HepG2 (cell line): ENCODE data around the gene ABCC8. TPM values are rescaled to one million over a fixed set of nuclear protein-coding genes. Genes with fewer than 3 reads are reported as not detected.

Source experiments
- CBX2 ChIP-seq, 2 experiments: fragments of 200-600 bp in 1 of 2; sonication (generic); formaldehyde crosslinking in 1 of 2; IDR thresholded peaks; 2 replicates each; pipeline versions ENCODE4 v1.7.0 to v1.8.1; 2018 to 2022; ENCODE audit warnings: low read depth in 2 of 2, low read length in 1 of 2, mild to moderate bottlenecking in 1 of 2, missing genetic modification reagents in 1 of 2
- DBP ChIP-seq: sonication (generic); formaldehyde crosslinking; IDR thresholded peaks from 2 replicates; pipeline ENCODE4 v1.4.0; 2020; ENCODE audit warnings: missing genetic modification reagents; ENCODE audit errors: not compliant biosample characterization
- DNMT1 ChIP-seq: sonication (generic); formaldehyde crosslinking; IDR thresholded peaks from 2 replicates; pipeline ENCODE4 v1.5.1; 2020; ENCODE audit warnings: mild to moderate bottlenecking, missing genetic modification reagents
- DRAP1 ChIP-seq: IDR thresholded peaks from 2 replicates; pipeline ENCODE4 v1.6.1; 2016; ENCODE audit warnings: missing genetic modification reagents, missing compliant biosample characterization
- GTF3A ChIP-seq: sonication (generic); formaldehyde crosslinking; conservative IDR thresholded peaks from 2 replicates; pipeline ENCODE4 v1.4.0; 2020; ENCODE audit warnings: mild to moderate bottlenecking, missing genetic modification reagents
- HDAC2 ChIP-seq: sonication (generic); formaldehyde crosslinking; IDR thresholded peaks from 2 replicates; pipeline ENCODE4 v1.4.0; 2020; ENCODE audit warnings: missing genetic modification reagents
- JUN ChIP-seq: sonication (generic); formaldehyde crosslinking; IDR thresholded peaks from 2 replicates; pipeline ENCODE4 v1.4.0; 2020; ENCODE audit warnings: mild to moderate bottlenecking, missing genetic modification reagents
- KDM6A ChIP-seq: IDR thresholded peaks from 2 replicates; pipeline ENCODE4 v1.6.1; 2016; ENCODE audit warnings: low read depth
- KMT2B ChIP-seq: IDR thresholded peaks from 2 replicates; pipeline ENCODE4 v1.6.1; 2016; ENCODE audit warnings: missing genetic modification reagents, missing compliant biosample characterization
- MAX ChIP-seq: IDR thresholded peaks from 2 replicates; pipeline ENCODE4 v1.6.1; 2012; ENCODE audit warnings: inconsistent platforms
- SP5 ChIP-seq: IDR thresholded peaks from 2 replicates; pipeline ENCODE4 v1.6.1; 2016; ENCODE audit warnings: low read depth, borderline replicate concordance
- TFAP4 ChIP-seq: sonication (generic); IDR thresholded peaks from 2 replicates; pipeline ENCODE4 v1.6.1; 2016; ENCODE audit warnings: low read depth, borderline replicate concordance
- ZBTB4 ChIP-seq: sonication (generic); formaldehyde crosslinking; IDR thresholded peaks from 2 replicates; pipeline ENCODE4 v1.4.0; 2020; ENCODE audit warnings: missing genetic modification reagents, mild to moderate bottlenecking, borderline replicate concordance
- ZNF207 ChIP-seq: fragments of 450-650 bp; IDR thresholded peaks from 2 replicates; pipeline ENCODE4 v1.6.1; 2016; ENCODE audit warnings: antibody characterized with exemption, borderline replicate concordance
- ZNF282 ChIP-seq: fragments of 450-650 bp; IDR thresholded peaks from 2 replicates; pipeline ENCODE4 v1.6.1; 2018; ENCODE audit not compliant: partially characterized antibody
- ZNF30 ChIP-seq: sonication (generic); formaldehyde crosslinking; IDR thresholded peaks from 2 replicates; pipeline ENCODE4 v1.5.0; 2020; ENCODE audit warnings: mild to moderate bottlenecking, missing genetic modification reagents
- ZNF362 ChIP-seq: sonication (generic); formaldehyde crosslinking; IDR thresholded peaks from 2 replicates; pipeline ENCODE4 v1.4.0; 2020; ENCODE audit warnings: missing genetic modification reagents, mild to moderate bottlenecking, borderline replicate concordance
- ZNF564 ChIP-seq: sonication (generic); formaldehyde crosslinking; IDR thresholded peaks from 2 replicates; pipeline ENCODE4 v1.8.1; 2023; ENCODE audit warnings: mild to moderate bottlenecking, missing genetic modification reagents
- ZNF629 ChIP-seq: sonication (generic); formaldehyde crosslinking; conservative IDR thresholded peaks from 2 replicates; pipeline ENCODE4 v1.5.0; 2020; ENCODE audit warnings: missing genetic modification reagents
- ZNF761 ChIP-seq: sonication (generic); formaldehyde crosslinking; conservative IDR thresholded peaks from 2 replicates; pipeline ENCODE4 v1.4.0; 2020; ENCODE audit warnings: mild to moderate bottlenecking, missing genetic modification reagents
- ZNF772 ChIP-seq: sonication (generic); formaldehyde crosslinking; IDR thresholded peaks from 2 replicates; pipeline ENCODE4 v1.5.0; 2020; ENCODE audit warnings: mild to moderate bottlenecking, missing genetic modification reagents
- ZSCAN31 ChIP-seq: sonication (generic); formaldehyde crosslinking; IDR thresholded peaks from 2 replicates; pipeline ENCODE4 v1.5.0; 2020; ENCODE audit warnings: low read depth, mild to moderate bottlenecking, missing genetic modification reagents
- polyA plus RNA-seq, 8 experiments: library from polyadenylated mRNA; depleted of rRNA in 3 of 8; stranded (reverse) in 7 of 8; unstranded in 1 of 8; fragments of >200 nt; fragmentation: Illumina TruSeq in 4 of 8; extraction: Trizol in 4 of 8; gene quantifications; 2 replicates each; pipeline versions ENCODE4 v1.2.1 to v1.2.3, GENCODE V29; 2011 to 2016; ENCODE audit warnings: low read depth in 4 of 8, missing spikeins in 1 of 8, mixed read lengths in 1 of 8; ENCODE audit not compliant: insufficient read depth in 1 of 8
- total RNA-seq, 5 experiments: library from RNA; depleted of rRNA; stranded (reverse); fragments of >200 nt; fragmentation: Illumina TruSeq; extraction: Trizol; gene quantifications; 2 replicates each; pipeline ENCODE4 v1.2.3, GENCODE V29; 2016; ENCODE audit warnings: low read depth in 1 of 5

ABCC8 gene
- total and polyA plus RNA-seq, 2 of the 13 experiments (the other 11 are each of a cell fraction or from before 2014, with no cell fraction given): not detected

GRCh38 chr11:17351510-17352176, 125.0 kb downstream of the ABCC8 start, which contains the start of gene NCR3LG1 (continued):
- TF ChIP-seq ZNF30 (CRISPR knock-in tag) (no peak), CBX2 (IDR thresholded peaks at IDR 0.05; ENCODE audit: low read depth, low read length) (no peak), CBX2 (CRISPR knock-in tag; IDR thresholded peaks at IDR 0.05; ENCODE audit: low read depth) (0 out of 2 replicates have a peak, but pooled peaks have one; percentile 73), DNMT1 (no peak), TFAP4 (no peak), KMT2B (peak; percentile 63), ZNF629 (CRISPR knock-in tag) (no peak), JUN (CRISPR knock-in tag) (no peak), ZNF282 (no peak), ZBTB4 (CRISPR knock-in tag) (no peak), MAX (peak; percentile 92), KDM6A (0 out of 2 replicates have a peak, but pooled peaks have one; percentile 19), ZNF564 (CRISPR knock-in tag) (peak; percentile 62; the same call in 1 of the 2 replicates), ZSCAN31 (CRISPR knock-in tag) (no peak; the same call in 1 of the 2 replicates), ZNF362 (CRISPR knock-in tag) (no peak; the same call in none of the 2 replicates), SP5 (CRISPR knock-in tag) (peak; percentile 75; the same call in 1 of the 2 replicates), ZNF761 (CRISPR knock-in tag) (0 out of 2 replicates have a peak, but pooled peaks have one; percentile 20), ZNF207 (no peak), DRAP1 (CRISPR knock-in tag) (no peak), GTF3A (CRISPR knock-in tag) (no peak), DBP (CRISPR knock-in tag) (peak; percentile 82), HDAC2 (peak; percentile 63; the same call in 1 of the 2 replicates), ZNF772 (CRISPR knock-in tag) (peak; percentile 89)
